OCI-LY7 (cell line): Measurements from ENCODE around the gene MESD. TPM values are rescaled to one million over a fixed set of nuclear protein-coding genes. Genes with fewer than 3 reads are reported as not detected.
"Not testable (repeated sequence)": the region's sequence is repeated elsewhere in the genome, so short reads cannot be mapped to it uniquely, and the experiment has no call there.

Experiments
- BruUV-seq: library from RNA; stranded (reverse); fragments of 400-500 nt; replicated peaks from 2 replicates; lab custom pipeline; 2021; lab: Mats Ljungman, UMichigan
- CTCF ChIA-PET: fragments of 300-600 bp; sonication (Branson Sonifier 250); formaldehyde crosslinking; loops from one replicate; lab custom pipeline; 2022; ENCODE audit warnings: antibody characterized with exemption; ENCODE audit not compliant: unreplicated experiment; lab: Charles Lee
- POLR2A ChIA-PET: fragments of 300-600 bp; sonication (Branson Sonifier 250); formaldehyde crosslinking; loops from one replicate; lab custom pipeline; 2022; ENCODE audit warnings: antibody characterized with exemption; lab: Charles Lee
- DNase-seq: peaks from one replicate; pipeline ENCODE4 v3.0.0-alpha.2; 2015; ENCODE audit warnings: low spot score
- H2AFZ ChIP-seq: fragments of 200-600 bp; sonication (generic), shearing (Covaris generic); 2 replicates; pipeline ENCODE4 v1.6.1; 2014; ENCODE audit warnings: mild to moderate bottlenecking, antibody characterized with exemption, low read length, moderate library complexity
- H3K27ac ChIP-seq: fragments of 200-600 bp; sonication (generic); 2 replicates; pipeline ENCODE4 v1.5.1; 2014; ENCODE audit warnings: mixed run types, low read depth, mild to moderate bottlenecking, moderate library complexity, low read length, inconsistent platforms; ENCODE audit not compliant: poor library complexity, severe bottlenecking
- H3K36me3 ChIP-seq: fragments of 200-600 bp; sonication (generic); 2 replicates; pipeline ENCODE4 v1.6.1; 2014; ENCODE audit warnings: mild to moderate bottlenecking, antibody characterized with exemption, low read length, moderate library complexity, mixed read lengths; ENCODE audit not compliant: insufficient read depth
- H3K4me1 ChIP-seq: fragments of 200-600 bp; sonication (generic); 2 replicates; pipeline ENCODE4 v1.5.1; 2014; ENCODE audit warnings: mild to moderate bottlenecking, low read length; ENCODE audit not compliant: insufficient read depth, poor library complexity, severe bottlenecking
- H3K4me2 ChIP-seq: fragments of 200-600 bp; sonication (generic); 2 replicates; pipeline ENCODE4 v1.6.1; 2014; ENCODE audit warnings: mild to moderate bottlenecking, low read length
- H3K4me3 ChIP-seq: fragments of 200-600 bp; sonication (generic); 2 replicates; pipeline ENCODE4 v1.5.1; 2014; ENCODE audit warnings: mild to moderate bottlenecking, low read depth, low read length; ENCODE audit not compliant: poor library complexity, severe bottlenecking
- H3K79me2 ChIP-seq: fragments of 200-600 bp; sonication (generic); 2 replicates; pipeline ENCODE4 v1.6.1; 2016; ENCODE audit warnings: low read depth, mild to moderate bottlenecking, low read length, moderate library complexity, mixed read lengths; ENCODE audit not compliant: insufficient read depth
- H3K9me2 ChIP-seq: fragments of 200-600 bp; sonication (generic); 2 replicates; pipeline ENCODE4 v1.6.1; 2016; ENCODE audit warnings: mild to moderate bottlenecking, low read length, mixed read lengths; ENCODE audit not compliant: insufficient read depth
- H3K9me3 ChIP-seq: fragments of 200-600 bp; sonication (generic); 2 replicates; pipeline ENCODE4 v1.6.1; 2014; ENCODE audit warnings: mild to moderate bottlenecking, mixed run types, low read length, mixed read lengths
- H4K20me1 ChIP-seq: fragments of 200-600 bp; sonication (generic); 2 replicates; pipeline ENCODE4 v1.6.1; 2014; ENCODE audit warnings: mild to moderate bottlenecking, antibody characterized with exemption, low read length, moderate library complexity, mixed read lengths; ENCODE audit not compliant: insufficient read depth
- CTCF ChIP-seq: fragments of 200-600 bp; sonication (generic); conservative IDR thresholded peaks from 2 replicates; pipeline ENCODE4 v1.5.1; 2014; ENCODE audit warnings: mild to moderate bottlenecking, antibody characterized with exemption, low read length, moderate library complexity, mixed read lengths
- EZH2phosphoT487 ChIP-seq: fragments of 200-600 bp; sonication (generic); IDR thresholded peaks from 2 replicates; pipeline ENCODE4 v1.6.1; 2018; ENCODE audit warnings: low read depth, borderline replicate concordance, mild to moderate bottlenecking, mixed run types, antibody characterized with exemption, low read length, moderate library complexity, mixed read lengths
- intact Hi-C: fragments of 100-400 bp; cut with micrococcal nuclease; formaldehyde crosslinking; loops from one replicate; pipeline ENCODE4 v1.10.0; 2022; ENCODE audit not compliant: unreplicated experiment
- total RNA-seq, 2 experiments: library from RNA; depleted of rRNA in 1 of 2; stranded (reverse); fragments of >200 nt in 1 of 2; shearing (Covaris generic) in 1 of 2; gene quantifications; 2 replicates each; pipeline ENCODE4 v1.2.3, GENCODE V29; 2014 to 2022

The MESD gene
- total RNA-seq, 2 experiments from 2014 or later = 17.3 to 27.7 TPM

DNA sequence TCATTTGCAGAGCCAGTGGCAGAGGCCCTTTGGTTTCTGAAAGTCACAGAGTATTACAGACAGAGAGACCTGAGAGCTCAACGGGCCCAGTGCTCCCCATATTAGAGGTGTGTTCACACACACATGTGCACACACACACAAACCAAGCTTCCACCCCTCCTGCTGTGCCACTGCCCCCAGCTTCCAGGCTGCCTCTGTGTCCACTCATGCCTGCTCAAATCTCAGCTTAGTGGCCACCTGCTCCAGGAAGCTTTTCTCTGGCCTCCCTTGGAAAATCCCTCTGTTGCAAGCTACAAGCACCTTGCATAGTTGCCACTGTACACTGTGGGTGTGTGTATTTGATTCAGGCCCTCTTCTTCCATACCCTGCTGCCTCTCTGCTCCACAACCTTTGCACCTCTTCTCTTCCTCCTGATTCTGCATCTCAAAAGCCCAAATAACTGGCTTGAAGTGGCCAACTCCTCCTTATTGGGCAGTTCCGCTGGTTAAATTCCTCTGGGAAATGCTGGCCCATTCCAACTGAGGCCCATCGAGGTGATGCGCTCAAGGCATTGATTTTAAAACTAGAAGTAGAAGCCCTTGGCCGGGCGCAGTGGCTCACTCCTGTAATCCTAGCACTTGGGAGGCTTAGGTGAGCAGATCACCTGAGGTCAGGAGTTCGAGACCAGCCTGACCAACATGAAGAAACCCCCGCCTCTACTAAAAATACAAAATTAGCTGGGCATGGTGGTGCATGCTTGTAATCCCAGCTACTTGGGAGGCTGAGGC, 23.0 kb downstream of the MESD start:
- H3K4me2 ChIP-seq = no peak overlapping the region

DNA sequence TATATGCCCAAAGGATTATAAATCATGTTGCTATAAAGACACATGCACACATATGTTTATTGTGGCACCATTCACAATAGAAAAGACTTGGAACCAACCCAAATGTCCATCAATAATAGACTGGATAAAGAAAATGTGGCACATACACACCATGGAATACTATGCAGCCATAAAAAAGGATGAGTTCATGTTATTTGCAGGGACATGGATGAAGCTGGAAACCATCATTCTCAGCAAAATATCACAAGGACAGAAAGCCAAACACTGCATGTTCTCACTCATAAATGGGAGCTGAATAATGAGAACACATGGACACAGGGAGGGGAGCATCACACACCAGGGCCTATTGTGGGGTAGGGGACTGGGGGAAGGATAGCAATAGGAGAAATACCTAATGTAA, 24.2 kb downstream of the MESD start:
- DNase-seq, H3K27ac ChIP-seq, CTCF ChIA-PET, H2AFZ ChIP-seq, H3K9me3 ChIP-seq, BruUV-seq, intact Hi-C loops, H3K79me2 ChIP-seq, H3K4me3 ChIP-seq, H3K4me1 ChIP-seq, POLR2A ChIA-PET, H4K20me1 ChIP-seq, H3K4me2 ChIP-seq, H3K9me2 ChIP-seq: not testable (repeated sequence)
- peaks cover 12% of the 10 kb centered on the region for H3K36me3 ChIP-seq

More for the DNA sequence above, 23.0 kb downstream of the MESD start:
- peaks cover 12% of the 10 kb centered on the region for H3K36me3 ChIP-seq
- ChIA-PET CTCF (no interaction called here), POLR2A (no interaction called here)
- H3K27ac ChIP-seq = no peak overlapping the region
- H4K20me1 ChIP-seq = no peaks in the 10 kb centered on the region
- TF ChIP-seq EZH2phosphoT487 = no peak
- H3K79me2 ChIP-seq = no peaks in the 10 kb centered on the region
- intact Hi-C loops = no loop called here
- H3K9me3 ChIP-seq = no peaks in the 10 kb centered on the region
- H2AFZ ChIP-seq = no peak overlapping the region
- no peaks in the 10 kb centered on the region for H3K9me2 ChIP-seq
- no peaks in the 10 kb centered on the region for H3K4me1 ChIP-seq
- DNase-seq = no peak
- BruUV-seq = no TSS peak
- H3K4me3 ChIP-seq = no peak overlapping the region

DNA sequence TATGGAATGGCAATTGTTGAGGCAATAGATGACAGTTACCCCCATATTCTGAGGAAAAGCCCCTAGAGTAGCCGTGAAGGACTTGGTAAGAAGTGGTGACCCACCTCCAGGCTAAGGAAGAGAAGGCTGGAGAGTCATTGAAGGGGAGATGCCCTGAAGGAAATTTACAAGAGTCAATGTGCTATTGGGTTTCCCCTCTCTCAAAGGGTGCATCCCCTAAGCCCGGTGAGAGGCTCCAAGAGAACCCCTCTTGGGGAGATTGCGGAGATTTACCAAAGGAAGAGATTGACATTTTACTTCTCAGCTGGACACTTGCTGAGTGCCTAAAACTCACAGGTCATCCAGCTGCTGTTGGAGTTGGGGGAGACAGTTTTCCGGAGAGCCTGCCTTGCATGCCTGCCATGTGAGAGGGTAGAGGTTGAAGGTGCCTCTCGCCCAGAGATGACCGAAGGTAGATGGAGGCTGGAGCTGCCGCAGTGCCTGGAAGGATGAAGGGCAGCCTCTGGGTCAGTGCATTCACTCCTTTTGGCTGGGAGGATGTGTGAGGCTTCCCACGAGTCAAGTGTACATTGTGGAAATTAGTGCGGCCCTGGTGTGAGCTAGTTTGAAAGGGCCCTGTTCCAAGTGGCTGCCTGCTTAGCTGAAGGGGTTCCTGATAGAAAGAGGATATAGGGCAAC, 30.7 kb downstream of the MESD start:
- H3K27ac ChIP-seq = no peak overlapping the region
- no peak overlapping the region for H3K4me3 ChIP-seq
- no peaks in the 10 kb centered on the region for H3K79me2 ChIP-seq
- no peaks in the 10 kb centered on the region for H3K9me2 ChIP-seq
- intact Hi-C loops = no loop called here
- no peaks in the 10 kb centered on the region for H3K4me1 ChIP-seq
- no peaks in the 10 kb centered on the region for H4K20me1 ChIP-seq
- H3K9me3 ChIP-seq = no peaks in the 10 kb centered on the region
- ChIA-PET CTCF (no interaction called here), POLR2A (interaction anchor here (0.6 to 1.3 kb wide), 2 partner anchors 900 to 1751 kb away, joined by 4 read pairs; no protein-coding TSS in a partner anchor)
- no TSS peak for BruUV-seq
- no peaks in the 10 kb centered on the region for H3K36me3 ChIP-seq
- no peak for DNase-seq
- H2AFZ ChIP-seq = no peak overlapping the region
- H3K4me2 ChIP-seq = no peak overlapping the region
- TF ChIP-seq CTCF (no peak), EZH2phosphoT487 (no peak)
